ENCODE results near the gene OR51B2. TPM values are rescaled to one million over a fixed set of nuclear protein-coding genes. Genes with fewer than 3 reads are reported as not detected.
A peak's percentile ranks its signal among the peaks of the same experiment; 100 is the strongest.

The OR51B2 gene
- total RNA-seq, 1 donor from 2014 or later, result not detected

- Mint-ChIP-seq H3K4me1 (ENCODE audit: unreplicated experiment) (no peaks in the 10 kb centered on the region), H3K4me3 (no peak overlapping the region), H3K27me3 (peaks cover 7% of the 10 kb centered on the region), H3K36me3 (no peaks in the 10 kb centered on the region), H3K9me3 (no peaks in the 10 kb centered on the region), H3K27ac (no peak overlapping the region)
- TF ChIP-seq CTCF (conservative IDR thresholded peaks at IDR 0.05), result no peak
- DNase-seq (ENCODE audit: extremely low spot score, unreplicated experiment), result no peak
These were observed 31.1 kb downstream of the OR51B2 start for GRCh38 chr11:5293028-5293427.

- no peak overlapping the region for H3K27ac Mint-ChIP-seq
- H3K27me3 Mint-ChIP-seq, result no peaks in the 10 kb centered on the region
- no peaks in the 10 kb centered on the region for H3K4me1 Mint-ChIP-seq (ENCODE audit: unreplicated experiment)
- TF ChIP-seq CTCF (conservative IDR thresholded peaks at IDR 0.05), result peak; percentile 63
- no peaks in the 10 kb centered on the region for H3K9me3 Mint-ChIP-seq
- no peak overlapping the region for H3K4me3 Mint-ChIP-seq
- no peaks in the 10 kb centered on the region for H3K36me3 Mint-ChIP-seq
- DNase-seq (ENCODE audit: extremely low spot score, unreplicated experiment), result no peak
These were observed 32.8 kb downstream of the OR51B2 start for GRCh38 chr11:5291207-5291838.

GRCh38 chr11:5290106-5290505 lies 34.0 kb downstream of the OR51B2 start:
- DNase-seq (ENCODE audit: extremely low spot score, unreplicated experiment), result no peak
- no peaks in the 10 kb centered on the region for H3K27me3 Mint-ChIP-seq
- no peaks in the 10 kb centered on the region for H3K4me1 Mint-ChIP-seq (ENCODE audit: unreplicated experiment)
- H3K27ac Mint-ChIP-seq, result no peak overlapping the region
- H3K36me3 Mint-ChIP-seq, result no peaks in the 10 kb centered on the region
- no peak overlapping the region for H3K4me3 Mint-ChIP-seq
- TF ChIP-seq CTCF (conservative IDR thresholded peaks at IDR 0.05), result no peak
- no peaks in the 10 kb centered on the region for H3K9me3 Mint-ChIP-seq

GRCh38 chr11:5289696-5290095 lies 34.4 kb downstream of the OR51B2 start:
- no peaks in the 10 kb centered on the region for H3K27me3 Mint-ChIP-seq
- DNase-seq (ENCODE audit: extremely low spot score, unreplicated experiment), result no peak
- no peaks in the 10 kb centered on the region for H3K9me3 Mint-ChIP-seq
- no peak overlapping the region for H3K27ac Mint-ChIP-seq
- H3K4me3 Mint-ChIP-seq, result no peak overlapping the region
- no peaks in the 10 kb centered on the region for H3K36me3 Mint-ChIP-seq
- TF ChIP-seq CTCF (conservative IDR thresholded peaks at IDR 0.05), result no peak
- H3K4me1 Mint-ChIP-seq (ENCODE audit: unreplicated experiment), result no peaks in the 10 kb centered on the region

GRCh38 chr11:5288906-5289550 lies 35.1 kb downstream of the OR51B2 start:
- no peak for DNase-seq (ENCODE audit: extremely low spot score, unreplicated experiment)
- H3K4me1 Mint-ChIP-seq (ENCODE audit: unreplicated experiment), result no peaks in the 10 kb centered on the region
- H3K27ac Mint-ChIP-seq, result no peak overlapping the region
- no peaks in the 10 kb centered on the region for H3K9me3 Mint-ChIP-seq
- no peak for TF ChIP-seq CTCF (conservative IDR thresholded peaks at IDR 0.05)
- H3K4me3 Mint-ChIP-seq, result no peak overlapping the region
- no peaks in the 10 kb centered on the region for H3K27me3 Mint-ChIP-seq
- no peaks in the 10 kb centered on the region for H3K36me3 Mint-ChIP-seq

All from type B pancreatic cell (in vitro differentiated cells).